GM21529 (cell line): Measurements from ENCODE around the gene CCM2.

Experiments used
- ATAC-seq: cut with Tn5 transposase; IDR thresholded peaks from one replicate; pipeline ENCODE4 v1.9.1; 2021; ENCODE audit not compliant: unreplicated experiment

CCM2 gene

DNA sequence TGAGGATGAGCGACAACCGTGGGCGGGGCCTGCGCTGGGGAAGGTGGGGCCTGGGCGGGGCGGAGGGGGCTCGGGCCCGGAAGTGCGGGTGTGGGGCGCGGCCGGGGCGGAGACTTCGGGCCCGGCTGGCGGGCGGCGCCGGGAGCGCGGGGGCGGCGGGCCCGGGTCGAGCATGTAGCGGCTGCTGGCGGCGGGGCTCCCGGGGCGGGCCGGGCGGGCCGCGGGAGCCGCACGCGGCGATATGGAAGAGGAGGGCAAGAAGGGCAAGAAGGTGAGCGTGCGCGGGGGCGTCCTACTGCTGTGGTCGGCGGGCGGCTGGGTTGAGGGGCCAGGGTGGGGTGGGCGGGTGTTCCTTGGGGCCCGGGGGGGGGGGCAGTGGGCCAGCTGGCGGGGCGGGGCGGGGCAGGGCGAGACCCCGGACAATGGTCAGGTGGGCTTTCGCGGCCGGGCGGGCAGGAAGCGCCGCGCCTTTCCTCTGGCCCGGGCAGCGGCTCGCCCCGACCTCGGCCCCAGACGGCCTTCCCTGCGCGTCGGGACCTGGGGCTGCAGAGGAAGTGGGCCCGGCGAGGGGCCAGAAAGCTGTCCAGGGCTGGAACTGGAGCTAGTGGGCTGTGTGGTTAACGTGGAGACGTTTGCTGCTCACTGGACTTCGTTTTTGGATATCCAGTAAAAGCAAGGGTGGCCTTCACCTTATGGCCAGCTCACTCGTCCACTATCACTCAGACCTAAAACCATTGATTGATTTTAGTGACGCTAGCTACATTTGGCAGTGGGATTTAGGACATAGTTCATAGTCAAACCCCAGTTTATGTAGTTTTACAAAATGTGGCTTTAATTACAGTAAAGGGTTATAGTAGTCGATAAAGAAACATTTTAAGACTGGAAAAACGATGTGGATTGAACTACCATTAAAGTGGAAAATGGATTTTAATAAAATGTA, at the start of gene CCM2:
TSS of gene CCM2 (plus strand) at position 109 of the 940 bp plus-strand sequence. CDS start at position 242, 133 bp downstream.
- no peak for ATAC-seq

DNA sequence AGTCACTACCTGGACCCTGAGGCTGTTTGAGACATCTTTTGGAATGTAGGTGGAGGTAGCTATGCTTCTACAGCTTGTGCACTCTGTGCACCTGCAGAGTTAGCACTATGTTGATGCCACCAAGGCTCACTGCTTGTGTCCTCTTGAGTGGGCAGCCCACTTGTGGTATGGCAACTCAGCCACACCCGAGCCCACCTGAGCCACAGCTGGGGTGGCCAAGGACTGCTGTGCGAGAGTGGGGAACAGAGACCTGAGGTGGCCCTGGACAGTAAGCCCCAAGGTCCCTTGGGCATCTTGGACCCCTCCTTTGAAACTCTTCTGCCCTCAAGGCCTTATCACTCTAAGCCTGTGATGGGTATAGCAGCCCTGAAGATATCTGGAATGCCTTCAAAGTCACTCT, 46.8 kb upstream of the CCM2 start:
- no peak for ATAC-seq

- ATAC-seq, result no peak
These were observed 44.3 kb upstream of the CCM2 start for GRCh38 chr7:44955733-44956132.

DNA sequence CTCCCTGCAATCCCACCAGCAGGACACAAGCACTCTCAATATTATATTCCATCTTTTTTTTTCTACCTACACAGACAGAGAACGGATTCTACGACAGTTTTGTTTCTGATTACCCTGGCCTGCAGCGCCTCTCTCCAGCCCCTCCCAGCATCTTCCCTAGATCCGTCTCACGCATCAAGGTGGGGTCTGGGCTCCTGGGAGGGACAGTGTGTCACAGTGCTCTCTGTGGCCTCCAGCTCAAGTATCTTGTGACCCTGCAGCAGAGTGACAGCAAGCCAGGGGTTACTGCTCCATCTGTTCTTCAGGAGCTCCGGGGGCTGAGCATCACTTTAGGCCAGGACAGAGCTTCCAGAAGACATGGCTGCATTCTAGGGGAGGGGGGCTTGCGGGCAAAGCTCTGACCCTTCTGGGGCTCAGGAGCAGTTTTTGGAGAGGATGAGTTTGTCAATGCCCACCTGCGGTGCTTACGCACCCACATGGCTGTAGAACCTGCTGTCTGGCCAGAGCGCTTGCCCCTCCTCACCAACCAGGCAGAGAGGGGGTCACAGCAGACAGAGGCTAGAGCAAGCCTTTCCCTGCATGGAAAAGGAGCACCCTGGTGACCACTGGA, 43.7 kb upstream of the CCM2 start:
- ATAC-seq, result no peak

DNA sequence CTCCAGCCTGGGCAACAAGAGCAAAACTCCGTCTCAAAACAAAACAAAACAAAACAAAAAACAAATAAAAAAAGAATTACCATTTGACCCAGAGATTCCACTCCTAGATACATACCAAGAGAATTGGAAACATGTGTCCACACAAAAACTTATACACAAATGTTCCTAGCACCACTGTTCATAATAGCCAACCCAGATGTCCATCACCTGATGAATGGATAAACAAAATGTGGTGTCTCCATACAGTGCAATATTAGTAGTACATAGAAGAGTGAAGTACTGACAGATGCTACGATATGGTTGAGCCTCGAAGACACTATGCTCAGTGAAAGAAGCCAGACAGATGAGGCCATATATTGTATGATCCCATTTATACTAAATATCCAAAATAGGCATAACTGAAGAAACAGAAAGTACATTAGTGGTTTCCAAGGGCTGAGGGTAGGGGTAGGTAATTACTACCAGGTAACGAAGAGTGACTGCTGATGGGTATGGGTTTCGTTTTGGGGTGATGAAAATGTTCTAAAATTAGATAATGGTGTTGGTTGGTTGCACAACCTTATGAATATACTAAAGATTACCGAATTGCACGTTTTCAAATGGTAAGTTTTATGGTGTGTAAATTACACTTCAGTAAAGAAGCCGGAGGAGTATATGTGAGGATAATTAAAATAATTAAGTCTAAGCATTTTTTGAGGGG, 41.2 kb upstream of the CCM2 start:
- no peak for ATAC-seq

GRCh38 chr7:44959433-44959951, 40.5 kb upstream of the CCM2 start:
- ATAC-seq, result no peak

DNA sequence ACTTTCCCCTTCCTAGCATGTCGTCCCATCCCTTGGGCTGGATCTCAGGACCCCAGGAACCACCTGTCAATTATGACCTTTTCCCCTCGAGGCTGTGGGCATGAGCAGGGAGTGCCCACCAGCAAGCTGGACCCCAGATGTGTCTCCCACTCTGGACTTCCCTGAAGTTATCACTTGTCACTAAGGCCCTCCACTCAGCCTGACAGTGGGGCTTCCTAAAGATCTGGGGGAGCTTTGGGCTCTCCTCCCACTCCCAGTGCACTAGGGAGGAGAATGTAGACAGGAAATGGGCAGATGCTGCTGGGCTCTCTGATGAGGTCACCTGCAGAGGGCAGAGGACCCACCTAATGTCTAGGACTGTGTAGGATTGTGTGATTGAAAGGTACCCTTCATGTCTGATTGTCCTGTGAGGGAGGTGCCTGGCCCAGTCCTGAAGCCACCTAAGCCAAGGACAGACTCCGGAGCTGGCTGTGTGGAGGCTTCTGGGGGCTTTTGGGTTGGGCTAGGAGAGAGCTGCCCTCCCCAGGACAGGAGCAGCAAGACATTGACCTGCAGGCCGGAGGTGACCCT, 39.9 kb upstream of the CCM2 start:
- no peak for ATAC-seq

DNA sequence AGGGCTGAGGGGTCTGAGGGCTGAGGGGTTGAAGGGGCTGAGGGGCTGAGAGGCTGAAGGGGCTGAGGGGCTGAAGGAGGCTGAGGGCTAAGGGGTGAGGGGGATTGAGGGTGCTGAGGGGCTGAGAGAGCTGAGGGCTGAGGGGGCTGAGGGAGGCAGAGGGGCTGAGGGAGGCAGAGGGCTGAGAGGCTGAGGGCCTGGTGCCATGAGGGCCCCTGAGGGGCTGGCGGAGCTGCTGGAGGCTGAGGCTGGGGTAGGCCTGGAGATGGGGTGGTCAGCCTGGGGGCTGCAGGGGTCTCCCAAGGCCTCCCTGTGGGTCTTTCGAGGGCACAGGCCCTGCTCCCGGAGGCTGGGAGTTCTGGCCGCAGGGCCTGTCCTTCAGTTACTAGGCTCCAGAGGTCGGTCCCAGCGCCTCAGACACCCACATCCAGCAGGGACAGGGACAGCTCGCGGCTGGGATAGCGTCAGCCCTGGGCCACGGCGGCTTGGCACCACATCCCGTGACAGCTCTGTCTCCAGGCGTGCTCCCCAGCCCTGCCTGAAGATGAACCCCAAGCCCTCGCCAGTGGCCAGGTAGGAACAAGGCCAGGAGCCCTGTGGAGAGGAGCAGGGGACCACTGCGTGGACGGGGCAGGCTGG, 38.0 kb upstream of the CCM2 start:
- ATAC-seq, result no peak

GRCh38 chr7:44962483-44963251, 37.3 kb upstream of the CCM2 start:
- ATAC-seq, result no peak

- ATAC-seq, result no peak
These were observed 36.4 kb upstream of the CCM2 start for GRCh38 chr7:44963364-44964290.

GRCh38 chr7:44964384-44964830, 35.6 kb upstream of the CCM2 start:
- no peak for ATAC-seq

DNA sequence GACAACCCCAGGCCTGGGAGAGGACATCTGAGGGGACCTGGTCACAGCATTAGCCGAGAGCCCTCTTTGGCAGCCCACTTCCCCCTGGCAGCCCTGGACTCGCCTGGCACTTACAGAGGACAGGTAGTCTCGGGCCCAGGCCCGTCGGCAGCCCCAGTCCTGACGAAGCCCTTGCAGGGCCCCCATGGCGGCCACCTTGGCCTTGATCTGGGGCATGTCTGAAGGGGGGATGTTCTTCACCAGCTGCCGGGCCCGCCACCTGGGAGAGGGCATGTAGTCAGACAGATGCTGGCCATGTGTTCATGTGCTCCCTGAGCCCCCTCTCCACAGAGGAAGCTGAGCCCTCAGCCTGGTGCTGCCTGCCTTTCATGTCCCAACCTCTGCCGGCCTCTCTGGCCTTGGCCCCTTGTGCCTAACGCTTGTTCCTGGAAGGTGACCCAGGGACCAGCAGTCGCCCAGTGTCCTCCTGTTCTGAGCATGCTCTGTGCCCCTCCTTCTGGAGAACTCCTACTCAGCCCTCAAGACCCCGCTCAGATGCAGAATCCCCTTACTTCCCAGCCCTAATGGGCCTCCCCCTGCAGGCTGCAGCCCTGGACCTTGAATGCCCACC, 35.1 kb upstream of the CCM2 start:
- ATAC-seq, result no peak

DNA sequence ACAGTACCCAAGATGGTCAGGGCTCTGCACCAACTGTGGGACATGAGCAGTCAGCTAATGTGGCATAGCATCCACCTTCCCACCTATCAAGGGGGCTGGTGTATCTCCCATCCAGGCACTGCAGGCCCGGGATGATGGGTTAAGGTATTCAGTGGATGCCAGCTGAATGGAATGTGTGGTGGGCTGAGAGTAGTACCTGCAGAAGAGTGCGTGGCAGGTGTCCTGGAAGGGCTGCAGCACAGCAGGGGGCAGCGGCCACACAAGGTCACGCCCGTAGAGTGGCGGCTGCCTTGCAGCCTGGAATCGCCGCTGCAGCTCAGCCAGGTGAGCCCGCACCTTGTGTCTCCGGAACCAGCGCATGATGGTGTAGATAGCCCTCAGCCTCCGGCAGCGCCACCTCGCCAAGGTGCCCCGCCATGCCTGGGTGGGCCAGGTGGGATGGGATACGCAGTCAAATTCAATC, 34.5 kb upstream of the CCM2 start:
- ATAC-seq, result no peak

DNA sequence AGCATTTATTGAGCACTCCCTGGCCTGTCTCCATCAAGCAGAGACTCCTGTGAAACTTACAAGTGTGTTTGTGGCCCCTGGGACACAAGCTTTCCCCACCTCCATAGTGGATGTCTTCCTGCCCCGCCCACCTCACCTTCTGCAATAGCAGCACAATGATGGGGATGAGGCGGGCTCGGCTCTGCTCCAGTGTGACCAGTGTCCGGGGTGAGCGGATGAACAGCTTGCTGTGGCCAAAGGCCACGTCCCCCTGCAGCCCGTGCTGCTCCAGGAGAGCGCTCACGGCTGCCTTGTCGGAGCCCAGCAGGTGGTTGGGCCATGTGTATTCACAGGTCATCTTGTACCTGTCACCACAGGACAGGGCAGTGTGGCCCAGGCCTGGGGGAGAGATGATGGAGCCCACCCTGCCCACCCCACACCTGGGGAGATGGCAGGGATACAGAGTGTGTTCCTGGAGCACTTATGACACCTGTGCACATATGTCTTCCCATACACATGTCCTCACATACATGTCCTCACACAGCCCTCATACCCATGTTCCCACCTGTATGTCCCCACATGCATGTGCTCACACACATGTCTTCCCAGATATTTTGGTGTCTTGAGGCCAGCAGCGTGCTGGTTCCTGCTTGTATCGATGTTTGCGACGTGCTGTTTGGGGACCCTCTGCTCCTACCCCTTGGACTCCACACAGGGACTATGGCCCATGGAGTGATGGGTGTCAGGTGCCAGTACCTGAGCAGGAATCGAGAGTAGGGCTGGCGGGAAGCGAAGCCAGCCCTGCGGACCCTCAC, 33.9 kb upstream of the CCM2 start:
- ATAC-seq, result no peak

GRCh38 chr7:44966731-44967538, 33.1 kb upstream of the CCM2 start:
- ATAC-seq, result no peak

DNA sequence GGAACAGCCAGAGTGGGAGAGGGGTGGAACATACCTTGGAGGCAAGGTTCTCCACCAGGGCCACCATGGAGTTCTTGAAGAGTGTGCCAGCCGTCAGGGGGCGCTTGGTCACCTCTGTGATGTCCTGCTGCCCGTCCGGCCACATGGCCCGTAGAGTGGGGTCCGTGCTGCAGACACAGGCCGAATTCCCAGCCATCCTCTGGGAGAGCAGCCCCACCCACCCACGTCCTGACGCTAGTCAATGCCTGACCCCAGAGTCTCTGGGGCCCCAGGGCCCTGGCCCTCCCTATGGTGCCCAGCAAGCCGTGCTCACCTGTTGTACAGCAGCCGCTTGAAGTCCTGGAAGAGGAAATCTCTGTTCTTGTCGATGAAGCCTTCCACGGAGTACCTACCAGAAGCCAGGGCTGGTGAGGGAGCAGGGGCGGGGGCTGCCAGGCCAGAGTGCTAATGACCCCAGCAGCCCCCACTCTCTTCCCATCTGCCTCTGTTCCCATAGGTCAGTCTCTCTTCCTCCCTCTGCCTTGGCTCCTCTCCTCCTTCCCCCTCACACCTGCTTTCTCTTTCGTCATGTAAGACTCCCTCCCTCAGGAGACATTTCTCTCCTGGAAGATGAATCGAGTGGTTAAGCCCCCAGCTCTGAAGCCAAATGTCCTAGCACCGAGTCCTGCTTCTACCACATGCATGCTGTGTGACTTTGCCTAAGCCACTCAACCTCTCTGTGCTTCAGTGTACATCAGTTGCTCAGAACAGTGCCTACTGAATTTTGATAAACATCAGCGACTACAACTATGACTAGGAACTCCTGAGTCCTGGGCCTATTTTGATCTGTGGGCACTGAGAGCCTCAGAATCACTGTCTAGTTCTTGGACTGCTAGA, 32.2 kb upstream of the CCM2 start:
- no peak for ATAC-seq
